ENCODE data around the gene HMCN2.

DNA sequence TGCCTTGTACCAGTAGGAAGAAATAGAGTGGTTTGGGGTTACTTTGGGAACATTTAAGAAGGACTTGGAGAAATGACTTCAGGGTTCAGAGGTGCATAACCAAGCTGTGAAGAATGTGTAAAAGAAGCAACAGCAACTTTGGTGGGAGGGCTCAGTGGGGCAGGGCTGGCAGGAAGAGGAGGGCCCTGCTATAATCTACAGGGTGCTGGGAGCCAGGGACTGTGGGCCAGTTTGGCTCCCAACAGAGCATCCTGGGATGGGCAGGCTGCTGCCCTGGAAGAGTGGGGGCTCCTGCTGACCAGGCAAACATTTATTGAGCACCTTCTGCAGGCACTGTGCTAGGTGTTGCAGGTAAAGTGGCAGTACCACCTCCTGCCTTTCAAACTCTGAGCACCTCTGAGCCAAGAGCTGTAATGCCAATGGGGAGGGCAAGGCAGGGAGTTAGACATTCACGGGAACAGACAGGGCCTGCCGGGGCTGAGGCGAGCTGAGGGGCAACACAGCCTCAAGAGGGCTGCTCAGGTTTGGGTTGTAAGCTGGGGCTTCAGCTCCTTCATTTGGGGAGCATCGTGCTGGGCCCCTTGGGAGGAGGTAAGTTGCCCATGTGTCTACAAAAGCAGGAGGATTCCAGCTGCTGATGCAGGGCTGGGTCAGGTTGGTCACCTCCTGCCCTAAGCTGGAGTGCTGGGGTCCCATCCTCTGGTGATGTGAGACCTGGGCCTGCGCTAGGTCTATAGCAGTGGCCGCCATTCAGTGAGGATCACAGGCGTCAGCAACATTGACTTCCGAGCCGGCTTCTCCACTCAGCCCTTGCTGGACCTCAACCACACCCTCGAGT is 30.6 kb downstream of the HMCN2 start:
- TF ChIP-seq CTCF (IDR thresholded peaks at IDR 0.05) (no peak), POLR2A (IDR thresholded peaks at IDR 0.05) (no peak)

Data from ovary (tissue), 3 donors.